SK-N-SH treated with all-trans-retinoic acid at 6 μM for 48 hours (cell line): ENCODE data around the gene MTHFD1.

ENCODE experiments used
- PATZ1 ChIP-seq: fragments of 250-450 bp; sonication (Bioruptor Pico); IDR thresholded peaks from 2 replicates; pipeline ENCODE4 v1.8.0; 2020; ENCODE audit warnings: mild to moderate bottlenecking, moderate library complexity, borderline replicate concordance
- PPARA ChIP-seq: fragments of 250-450 bp; sonication (Bioruptor Pico); IDR thresholded peaks from 2 replicates; pipeline ENCODE4 v1.5.0; 2020; ENCODE audit warnings: mild to moderate bottlenecking, borderline replicate concordance
- TCF4 ChIP-seq: fragments of 250-450 bp; sonication (Bioruptor Pico); IDR thresholded peaks from 2 replicates; pipeline ENCODE4 v1.8.0; 2021; ENCODE audit warnings: mild to moderate bottlenecking, moderate library complexity, borderline replicate concordance
- ZFP3 ChIP-seq: fragments of 250-450 bp; sonication (Bioruptor Pico); IDR thresholded peaks from 2 replicates; pipeline ENCODE4 v1.5.0; 2020; ENCODE audit warnings: mild to moderate bottlenecking, moderate library complexity
- ZFP30 ChIP-seq: fragments of 450-650 bp; formaldehyde crosslinking; IDR thresholded peaks from 2 replicates; pipeline ENCODE4 v1.5.0; 2022; ENCODE audit warnings: mild to moderate bottlenecking, moderate library complexity

GRCh38 chr14:64501411-64502171, 113.4 kb downstream of the MTHFD1 start:
- no peak for TF ChIP-seq PPARA (CRISPR knock-in tag)
- TF ChIP-seq ZFP3, result no peak
- no peak for TF ChIP-seq ZFP30 (CRISPR knock-in tag)
- TF ChIP-seq TCF4, result peak; percentile 21; the same call in 1 of the 2 replicates
- peak; percentile 66; the same call in 1 of the 2 replicates for TF ChIP-seq PATZ1 (CRISPR knock-in tag)
